Endometrial microvascular endothelial cells (primary cell): ENCODE measurements around the gene CALM3. TPM values are rescaled to one million over a fixed set of nuclear protein-coding genes. Genes with fewer than 3 reads are reported as not detected.

Source experiments
- in situ Hi-C: cut with HindIII; loops from 2 replicates; pipeline ENCODE4 v1.10.0; 2017; ENCODE audit warnings: low sequenced_read_pairs, low pct_unique_long_range_greater_than_20kb; ENCODE audit errors: inconsistent ontology term
- total RNA-seq: library from RNA; depleted of rRNA; stranded (reverse); fragments of >200 nt; gene quantifications from one replicate; pipeline ENCODE4 v1.2.3, GENCODE V29; 2015; ENCODE audit errors: inconsistent ontology term

CALM3 gene
- total RNA-seq, 1 donor from 2014 or later, result 277 TPM

DNA sequence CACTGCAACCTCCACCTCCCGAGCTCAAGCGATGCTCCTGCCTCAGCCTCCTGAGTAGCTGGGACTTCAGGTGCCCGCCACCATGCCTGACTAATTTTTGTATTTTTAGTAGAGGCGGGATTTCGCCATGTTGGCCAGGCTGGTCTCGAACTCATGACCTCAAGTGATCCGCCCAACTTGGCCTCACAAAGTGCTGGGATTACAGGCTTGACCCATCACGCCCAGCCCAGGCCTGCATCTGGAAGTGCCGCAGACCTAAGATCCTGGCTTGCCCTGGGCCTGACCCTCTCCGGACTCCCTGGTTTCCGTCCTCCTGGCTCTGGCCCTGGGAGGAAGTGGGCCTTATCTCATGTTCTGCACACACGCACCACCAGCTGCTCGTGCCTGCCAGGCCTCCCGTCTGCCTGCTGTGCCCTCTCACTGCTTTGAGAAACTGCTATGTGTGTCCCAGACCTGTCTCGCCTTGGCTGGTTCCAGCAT, 28.5 kb downstream of the CALM3 start:
- in situ Hi-C loops, result no loop called here

DNA sequence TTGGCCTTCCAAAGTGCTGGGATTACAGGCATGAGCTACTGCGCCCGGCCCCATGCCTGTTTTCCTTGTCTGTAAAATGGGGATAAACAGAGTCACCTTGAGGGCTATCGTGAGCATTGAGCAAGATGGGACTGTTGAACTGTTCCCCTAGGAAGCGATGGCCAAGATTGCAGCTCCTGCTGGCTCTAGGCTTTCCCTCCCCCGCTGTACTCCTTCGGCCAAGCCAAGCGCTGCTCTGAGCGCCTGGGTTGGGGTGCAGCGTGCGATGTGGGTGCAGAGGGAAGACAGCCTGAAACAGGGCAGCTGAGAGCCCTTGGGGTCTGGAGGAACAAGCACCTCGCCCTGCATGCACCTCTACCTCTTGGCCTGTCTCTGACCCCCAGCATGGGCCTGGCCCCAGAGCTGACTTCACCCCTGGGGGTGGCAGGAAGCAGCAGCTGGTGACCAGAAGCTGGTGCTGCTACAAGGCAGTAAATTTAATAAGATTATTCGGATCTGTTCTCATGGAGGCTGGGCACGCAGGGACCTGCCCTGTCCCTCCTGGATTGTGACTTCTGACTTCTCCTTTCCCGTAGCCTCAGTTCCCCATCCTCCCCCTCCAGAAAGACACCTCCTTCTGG, 29.6 kb downstream of the CALM3 start:
- in situ Hi-C loops, result no loop called here

DNA sequence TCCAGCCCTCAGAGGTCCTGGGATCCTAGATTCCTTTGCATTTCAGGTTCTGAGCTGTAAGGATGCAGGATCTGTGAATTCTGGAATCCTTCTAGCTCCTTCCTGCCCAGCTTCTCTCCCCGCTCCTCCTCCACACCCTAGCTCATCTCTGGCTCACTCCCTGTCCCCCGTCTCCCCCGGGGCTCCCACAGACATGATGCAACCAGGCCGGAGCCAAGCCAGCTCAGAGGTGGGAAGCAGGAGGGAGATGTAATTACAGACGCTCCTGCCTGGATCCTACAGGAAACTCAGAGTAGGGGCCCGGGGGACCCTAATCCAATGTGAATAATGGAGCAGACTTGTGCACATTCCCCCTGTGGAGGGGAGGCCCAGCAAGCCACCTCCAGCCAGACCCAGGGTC, 30.4 kb downstream of the CALM3 start:
- in situ Hi-C loops, result no loop called here

DNA sequence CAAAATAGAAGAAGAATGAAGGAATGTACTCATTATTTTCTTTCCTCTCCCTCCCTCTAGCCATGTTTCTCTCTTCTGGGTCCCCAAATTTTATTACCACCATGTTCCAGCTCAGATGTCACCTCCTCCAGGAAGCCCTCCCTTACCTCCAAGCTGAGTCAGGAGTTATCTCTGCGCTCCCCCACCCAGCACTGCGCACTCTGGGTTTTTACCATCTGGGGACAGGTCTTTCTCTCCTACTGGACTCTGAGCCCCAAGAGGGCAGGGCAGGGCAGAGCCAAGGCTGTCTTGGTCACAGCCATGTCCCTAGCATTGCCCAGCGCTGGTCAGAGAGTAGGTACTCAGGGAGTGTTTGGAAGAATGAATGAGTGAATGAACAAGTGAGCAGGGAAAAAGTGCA, 32.0 kb downstream of the CALM3 start:
- in situ Hi-C loops, result no loop called here

DNA sequence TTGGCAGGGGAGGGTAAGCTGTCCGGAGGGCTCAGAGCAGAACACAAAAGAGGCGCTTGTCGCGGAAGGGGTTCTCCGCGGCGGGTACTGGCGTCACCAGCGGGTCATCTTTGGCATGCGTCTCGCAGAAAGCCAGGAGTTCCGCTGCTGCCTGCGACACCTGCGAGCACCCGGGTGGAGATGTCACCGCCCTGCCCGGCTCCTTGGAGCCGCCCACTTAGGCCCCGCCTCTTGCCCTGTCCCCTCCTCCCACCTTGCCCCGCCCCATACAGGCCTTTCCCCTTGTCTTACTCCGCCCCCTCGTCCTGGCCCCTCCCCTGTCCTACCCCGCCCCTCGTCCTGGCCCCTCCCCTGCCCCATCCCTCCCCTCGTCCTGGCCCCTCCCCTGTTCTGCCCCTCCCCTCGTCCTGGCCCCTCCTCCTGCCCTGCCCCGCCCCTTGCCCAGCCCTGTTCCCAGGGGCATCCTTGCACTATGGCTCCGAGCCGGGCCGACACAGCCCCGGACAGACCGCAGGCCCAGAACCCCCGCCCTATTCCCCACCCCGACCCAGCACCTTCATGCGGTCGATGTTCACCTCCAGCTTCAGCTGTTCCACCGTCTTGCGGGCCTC, 33.0 kb downstream of the CALM3 start:
- in situ Hi-C loops, result no loop called here

DNA sequence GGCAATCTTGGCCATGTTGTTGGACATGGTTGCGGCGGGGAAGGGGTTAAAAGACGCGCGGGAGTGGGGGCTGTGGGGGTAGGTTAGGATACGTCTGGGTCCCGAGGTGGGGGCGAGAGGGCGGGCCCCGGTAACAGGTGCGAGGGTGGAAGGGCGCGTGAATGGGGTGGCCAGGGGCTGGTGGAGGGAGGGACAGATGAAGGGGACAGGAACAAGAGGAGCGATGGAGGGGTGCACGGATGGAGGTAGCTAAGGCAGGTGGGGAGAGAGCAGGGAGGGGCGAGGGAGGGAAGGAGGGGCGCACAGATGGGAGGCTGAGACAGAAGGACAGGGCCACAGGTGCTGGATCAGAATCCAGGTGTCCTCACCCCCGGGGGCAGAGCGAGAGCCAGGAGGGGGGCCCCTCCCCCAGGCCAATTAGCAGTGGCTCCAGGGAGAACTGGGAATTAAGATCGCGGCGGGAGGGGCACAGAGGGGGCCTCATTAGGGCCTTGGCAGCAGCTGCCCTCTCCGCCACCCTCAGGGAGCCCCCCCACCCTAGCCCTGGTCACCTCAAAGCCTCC, 33.6 kb downstream of the CALM3 start:
- in situ Hi-C loops, result no loop called here

DNA sequence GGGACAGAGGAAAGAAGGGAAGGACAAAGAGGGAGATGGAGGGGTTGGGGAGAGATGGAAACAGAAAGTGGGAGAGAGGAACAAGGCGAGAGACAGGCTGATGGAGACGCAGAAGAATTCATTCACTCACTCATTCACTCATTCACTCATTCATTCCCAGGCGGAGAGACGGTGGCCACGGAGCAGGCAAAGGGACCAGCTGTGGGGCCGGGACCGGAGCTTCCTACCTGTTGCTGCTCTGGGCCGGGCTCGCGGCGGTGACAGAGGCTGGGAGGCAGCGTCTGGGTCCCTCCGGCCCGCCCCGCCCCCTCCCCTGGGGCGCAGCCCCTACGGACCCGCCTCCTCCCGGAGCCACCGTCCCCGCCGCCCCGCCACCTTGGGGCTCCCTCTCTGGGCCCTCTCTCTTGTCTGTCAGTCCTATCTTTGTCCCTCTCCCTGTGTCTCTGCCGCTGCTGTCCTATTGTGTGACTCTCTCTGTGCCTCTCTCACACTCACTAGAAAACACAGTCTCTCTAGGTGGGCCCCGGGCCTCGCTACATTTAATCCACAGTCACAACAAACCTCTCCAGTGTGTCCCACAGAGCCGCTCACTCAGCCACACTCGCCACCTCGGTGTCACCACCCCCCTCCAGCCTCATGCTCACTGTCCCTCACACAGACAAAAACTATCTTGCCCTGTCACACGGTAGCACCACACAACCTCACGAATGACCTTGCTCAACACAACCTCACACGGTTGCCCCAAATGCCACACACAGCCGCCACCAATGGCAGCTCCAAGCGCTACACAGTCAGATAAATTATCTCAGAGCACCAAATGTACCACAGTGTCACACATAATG, 35.0 kb downstream of the CALM3 start, which contains the start of gene GNG8:
Gene GNG8 (minus strand): TSS at position 283 of the 842 bp plus-strand sequence. CDS start 1,520 bp downstream, outside the sequence.
- in situ Hi-C loops, result no loop called here

DNA sequence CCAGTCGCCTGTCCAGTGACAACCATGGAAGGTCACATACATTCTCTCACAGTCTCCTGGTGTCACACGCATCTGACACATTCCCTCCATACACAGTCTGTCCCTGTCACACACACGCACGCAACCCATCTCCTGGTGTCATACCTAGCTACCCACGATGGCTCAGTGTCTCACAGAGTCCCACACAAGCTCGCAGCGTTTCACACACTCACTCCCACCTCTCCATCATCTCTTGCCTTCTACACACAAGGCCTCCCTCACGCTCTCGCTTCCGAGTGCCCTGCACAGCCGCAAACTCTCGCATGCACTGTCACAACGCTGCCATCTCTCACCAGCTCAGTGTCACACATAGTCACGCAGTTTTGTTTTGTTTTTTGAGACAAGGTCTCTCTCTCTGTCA, 36.1 kb downstream of the CALM3 start:
- in situ Hi-C loops, result no loop called here

DNA sequence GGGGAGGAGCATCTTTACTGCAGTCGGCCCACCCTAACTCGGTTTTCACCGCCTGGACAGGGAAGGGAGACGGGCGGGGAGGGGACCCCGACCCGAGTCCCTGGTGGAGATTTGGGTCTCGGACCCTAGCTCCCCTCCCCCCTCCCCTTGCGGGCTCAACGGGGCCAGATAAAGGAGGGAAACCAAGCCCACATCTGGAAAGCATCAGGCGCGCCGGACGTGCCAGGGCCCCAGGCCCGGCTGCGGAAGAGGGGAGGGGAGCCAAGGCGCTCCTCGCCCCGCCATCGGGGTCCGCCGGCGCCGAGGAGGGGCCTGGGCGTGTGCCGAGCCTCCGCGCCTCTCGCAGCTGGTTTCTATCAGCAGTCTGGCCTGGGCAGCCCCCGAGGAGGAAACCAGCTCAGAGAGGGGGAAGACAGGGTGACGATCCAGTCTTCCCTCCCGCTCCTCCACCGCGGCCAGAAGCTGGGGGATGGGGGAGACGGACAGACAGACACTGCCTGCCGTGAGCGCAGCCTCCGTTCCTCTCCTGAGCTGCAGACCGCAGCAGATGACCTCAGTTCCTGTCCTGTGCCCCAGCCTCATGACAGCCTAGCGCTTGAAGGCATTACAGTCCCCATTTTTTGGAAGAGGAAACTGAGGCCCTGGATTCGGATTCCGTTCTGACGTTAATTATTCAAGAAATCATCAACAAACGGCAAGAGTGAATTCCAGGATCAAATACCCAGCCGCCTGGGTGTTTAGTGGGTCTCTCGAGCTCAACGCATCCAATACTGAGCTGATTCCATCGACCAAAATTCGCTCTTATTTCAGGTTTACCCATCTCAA, 38.4 kb downstream of the CALM3 start:
- in situ Hi-C loops, result no loop called here

DNA sequence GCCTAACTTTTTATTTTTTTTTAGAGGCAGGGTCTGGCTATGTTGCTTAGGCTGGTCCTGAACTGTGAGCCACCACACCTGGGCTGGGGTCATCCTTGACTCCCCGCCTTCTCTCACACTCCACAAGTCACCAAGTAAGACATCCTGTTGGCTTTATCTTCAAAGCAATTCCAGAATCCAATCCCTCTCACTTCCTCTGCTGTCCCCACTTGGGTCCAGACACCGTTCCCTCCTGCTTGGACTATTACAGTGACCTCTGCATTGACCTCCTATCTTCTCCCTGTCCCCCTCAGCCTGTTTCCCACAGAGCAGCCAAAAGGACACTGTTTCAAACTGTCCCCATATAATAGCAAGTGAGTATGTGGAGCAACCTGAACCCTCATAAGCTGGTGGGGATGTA, 39.5 kb downstream of the CALM3 start:
- in situ Hi-C loops, result no loop called here

DNA sequence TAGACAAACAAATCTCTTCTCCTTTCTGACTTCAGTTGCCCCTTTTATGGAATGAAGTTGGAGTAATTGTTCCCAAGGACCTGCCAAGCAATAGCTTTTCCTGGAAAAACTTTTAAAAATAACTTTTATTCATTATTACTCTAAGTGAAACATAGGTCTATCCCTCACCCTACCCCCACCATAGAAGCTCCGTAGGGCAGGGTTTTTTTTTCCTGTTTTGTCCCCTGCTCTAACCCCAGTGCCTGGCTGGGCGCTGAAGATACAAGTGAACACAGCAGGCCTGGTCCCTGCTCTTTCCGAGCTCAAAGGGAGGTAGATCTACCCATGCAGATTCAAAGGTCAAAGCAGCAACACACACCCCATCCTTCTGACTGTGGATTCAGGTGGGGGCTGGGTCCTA, 43.6 kb downstream of the CALM3 start:
- in situ Hi-C loops, result no loop called here

DNA sequence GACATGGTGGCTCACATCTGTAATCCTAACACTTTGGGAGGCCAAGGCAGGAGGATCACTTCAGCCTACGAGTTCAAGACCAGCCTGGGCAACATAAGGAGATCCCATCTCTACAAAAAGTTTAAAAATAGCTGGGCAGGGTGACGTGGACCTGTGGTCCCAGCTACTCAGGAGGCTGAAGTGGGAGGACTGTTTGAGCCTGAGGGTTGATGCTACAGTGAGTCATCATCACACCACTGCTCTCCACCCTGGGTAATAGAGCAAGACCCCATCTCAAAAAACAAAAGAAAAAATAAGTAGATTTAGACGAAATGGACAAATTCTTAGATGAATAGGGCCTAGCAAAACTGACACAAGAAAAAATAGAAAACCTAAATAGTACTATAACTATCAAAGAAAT, 45.3 kb downstream of the CALM3 start:
- in situ Hi-C loops, result no loop called here

DNA sequence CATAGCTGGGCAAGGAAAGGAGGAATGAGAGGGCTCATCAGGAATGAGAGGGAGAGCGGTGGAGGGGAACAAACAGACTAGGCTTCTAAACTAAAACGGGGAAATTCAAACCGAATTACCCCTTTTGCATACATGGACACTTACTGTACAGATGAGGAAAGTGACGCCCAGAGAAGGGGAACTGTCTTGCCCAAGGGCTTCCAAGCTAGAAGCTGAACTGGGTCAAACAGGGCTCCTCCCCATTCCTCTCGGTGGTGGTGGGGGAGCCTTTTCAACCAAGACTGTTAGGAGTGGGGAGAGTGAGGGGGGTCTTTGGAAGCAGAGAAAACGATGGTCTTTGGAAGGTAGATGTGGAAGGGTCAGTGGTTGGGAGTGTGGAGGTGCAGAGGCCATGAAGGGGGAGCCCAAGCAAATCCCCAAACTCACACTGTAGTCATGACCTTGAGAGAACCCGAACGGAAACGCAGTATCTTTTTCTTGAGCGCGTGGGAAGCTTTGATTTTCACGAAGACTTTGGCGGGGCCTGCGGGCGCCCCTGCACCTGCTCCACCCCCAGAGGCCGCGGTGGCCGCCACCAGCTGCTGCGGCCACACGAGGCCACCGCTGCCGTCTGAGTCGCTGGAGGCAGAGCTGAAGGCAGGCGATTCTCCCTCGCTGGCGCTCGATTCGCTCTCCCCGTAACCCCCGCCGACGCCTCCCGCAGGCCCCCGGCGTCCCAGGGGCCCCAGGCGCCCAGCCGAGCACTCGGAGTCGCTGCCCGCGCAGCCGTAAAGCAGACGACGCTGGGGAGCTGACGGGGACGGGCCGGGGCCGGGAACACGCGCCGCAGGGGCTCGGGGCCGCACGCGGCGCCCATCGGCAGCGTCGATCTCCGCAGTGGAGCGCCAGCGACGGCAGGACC, 47.2 kb downstream of the CALM3 start:
- in situ Hi-C loops, result no loop called here

DNA sequence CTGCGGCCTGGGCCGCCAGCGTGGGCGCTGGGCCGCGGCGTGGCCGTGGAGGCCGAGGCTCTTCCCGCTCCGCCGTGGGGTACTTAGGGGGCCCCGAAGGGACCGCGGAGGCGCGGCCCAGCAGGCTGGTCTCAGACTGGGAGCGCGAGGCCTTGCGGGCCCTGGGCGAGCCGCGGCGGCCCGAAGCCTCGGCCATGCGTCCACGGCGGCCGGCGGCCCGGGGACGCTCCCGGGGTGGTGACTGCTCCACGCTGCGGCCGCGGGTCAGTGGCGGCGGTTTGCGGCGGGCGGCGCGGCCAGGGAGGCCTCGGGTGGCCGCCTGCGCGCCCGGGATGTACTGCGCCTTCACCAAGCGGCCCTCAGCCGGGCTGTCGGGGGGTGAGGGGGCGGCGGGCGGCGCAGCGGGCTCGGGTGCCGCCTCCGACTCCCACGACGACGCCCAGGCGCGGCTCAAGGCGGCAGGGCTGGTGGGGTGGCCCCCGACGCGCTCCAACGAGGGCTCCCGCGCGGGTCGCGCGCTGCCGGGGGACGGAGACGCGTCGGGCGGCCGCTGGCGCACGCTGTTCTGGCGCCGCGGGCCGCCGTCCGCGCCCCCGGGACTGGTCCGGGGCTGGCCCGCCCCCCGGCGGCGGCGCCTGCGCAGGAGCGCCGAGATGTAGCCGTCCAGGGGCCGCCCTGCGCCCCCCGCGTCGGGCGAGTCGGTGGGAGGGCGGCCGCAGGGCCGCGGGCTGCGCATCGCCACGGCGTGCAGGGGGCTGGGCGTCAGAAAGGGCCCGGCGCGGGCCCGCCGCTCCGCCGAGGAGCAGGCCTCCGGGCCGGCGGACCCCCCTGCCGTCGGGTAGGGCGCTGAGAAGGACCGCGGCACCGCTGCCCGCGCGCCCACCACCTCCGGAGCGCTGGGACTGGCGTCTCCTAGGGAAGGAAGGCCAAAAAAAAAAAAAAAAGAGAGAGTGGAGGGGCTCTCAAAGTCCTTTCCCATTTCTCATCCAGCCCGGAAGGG, 48.1 kb downstream of the CALM3 start:
- in situ Hi-C loops, result no loop called here

DNA sequence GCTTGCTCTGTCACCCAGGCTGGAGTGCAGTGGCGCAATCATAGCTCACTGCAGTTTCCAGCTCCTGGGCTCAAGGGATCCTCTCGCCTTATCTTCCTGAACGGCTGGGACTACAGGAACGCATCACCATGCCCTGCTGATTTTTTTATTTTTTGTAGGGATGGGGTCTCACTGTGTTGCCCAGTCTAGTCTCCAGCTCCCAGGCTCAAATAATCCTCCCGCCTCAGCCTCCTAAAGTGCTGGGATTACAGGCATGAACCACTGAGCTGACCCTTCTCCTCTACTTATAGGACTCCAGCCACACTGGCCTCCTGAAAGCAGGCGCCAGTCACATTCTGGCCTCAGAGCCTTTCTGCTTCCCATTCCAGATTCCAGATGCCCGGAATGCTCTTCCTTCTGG, 49.3 kb downstream of the CALM3 start:
- in situ Hi-C loops, result no loop called here

DNA sequence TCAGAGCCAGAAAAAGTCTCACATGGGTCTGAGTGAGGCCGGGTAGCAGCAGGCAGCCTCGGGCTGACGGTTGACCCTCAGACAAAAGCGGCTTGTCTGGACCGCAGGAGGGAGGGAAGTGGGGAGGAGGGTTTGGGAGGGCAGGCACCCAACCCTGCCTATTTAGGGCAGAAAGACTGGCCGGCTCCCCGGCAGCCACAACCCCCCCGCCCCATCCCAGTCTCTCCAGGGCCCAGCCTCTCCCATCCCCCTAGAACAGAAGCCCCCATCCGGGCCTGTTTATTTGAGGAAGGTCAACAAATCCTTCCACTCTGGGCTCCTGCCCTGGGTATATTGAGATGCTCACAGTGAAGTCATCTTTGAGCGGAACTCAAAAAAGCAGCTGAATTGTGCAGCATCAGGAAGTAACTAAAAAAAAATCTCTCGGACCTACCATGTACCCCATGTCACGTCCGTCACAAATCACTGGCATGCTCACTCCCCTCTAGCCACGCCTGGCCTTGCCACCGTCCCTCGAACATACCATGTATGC, 53.6 kb downstream of the CALM3 start:
- in situ Hi-C loops, result no loop called here

DNA sequence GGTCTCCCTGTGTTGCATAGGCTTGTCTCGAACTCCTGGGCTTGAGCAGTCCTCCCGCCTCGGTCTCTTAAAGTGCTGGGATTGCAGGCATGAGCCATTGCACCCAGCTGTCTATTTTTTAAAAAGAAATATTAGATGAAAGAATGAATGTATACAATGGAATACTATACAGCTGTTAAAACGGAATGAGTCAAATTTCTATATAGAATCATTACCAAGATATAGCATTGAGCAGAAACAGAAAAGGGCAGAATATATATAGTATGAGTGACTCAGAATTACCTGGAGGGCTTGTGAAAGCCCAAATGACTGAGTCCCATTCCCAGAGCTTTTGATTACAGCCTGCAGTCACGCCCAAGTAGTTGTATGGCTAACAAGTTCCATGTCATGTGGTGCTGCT, 55.4 kb downstream of the CALM3 start:
- in situ Hi-C loops, result no loop called here
